Gastrocnemius medialis (tissue), 4 donors: Measurements from ENCODE around the gene WIPI1. TPM values are rescaled to one million over a fixed set of nuclear protein-coding genes. Genes with fewer than 3 reads are reported as not detected.

Experiments
- ATAC-seq, 2 donors: fragments of 150-250 bp; one replicate each; pipeline ENCODE4 v1.9.1; 2016
- DNase-seq, 2 donors: peaks; one replicate each; pipeline ENCODE4 v3.0.0-alpha.2; 2019
- H3K27ac ChIP-seq, 4 donors: fragments of 200-600 bp; sonication (generic); 1 replicate in 1 of 4; 2 replicates in 3 of 4; pipeline ENCODE4 v1.5.1; 2016 to 2018; ENCODE audit warnings: mild to moderate bottlenecking in 2 of 4, moderate library complexity in 1 of 4
- H3K27me3 ChIP-seq, 3 donors: fragments of 200-600 bp; sonication (generic) in 2 of 3; 1 replicate in 1 of 3; 2 replicates in 2 of 3; pipeline versions ENCODE4 v1.5.1 to v1.6.0; 2016 to 2019; ENCODE audit warnings: mild to moderate bottlenecking in 1 of 3, moderate library complexity in 1 of 3
- H3K36me3 ChIP-seq, 2 donors: fragments of 200-600 bp; sonication (generic) in 1 of 2; one replicate each; pipeline ENCODE4 v1.5.1; 2017 to 2018
- H3K4me1 ChIP-seq, 2 donors: fragments of 200-600 bp; sonication (generic) in 1 of 2; one replicate each; pipeline ENCODE4 v1.5.1; 2016 to 2017; ENCODE audit warnings: mild to moderate bottlenecking in 2 of 2
- H3K4me3 ChIP-seq, 4 donors: fragments of 200-600 bp; sonication (generic) in 3 of 4; 1 replicate in 1 of 4; 2 replicates in 3 of 4; pipeline ENCODE4 v1.5.1; 2016 to 2019; ENCODE audit warnings: mild to moderate bottlenecking in 2 of 4
- H3K9me3 ChIP-seq, 3 donors: fragments of 200-600 bp; sonication (generic) in 2 of 3; 1 replicate in 1 of 3; 2 replicates in 2 of 3; pipeline ENCODE4 v1.5.1; 2016 to 2019
- CTCF ChIP-seq, 5 experiments: fragments of 450-650 bp in 3 of 5; fragments of 200-600 bp in 2 of 5; sonication (generic) in 2 of 5; IDR thresholded peaks in 4 of 5; conservative IDR thresholded peaks in 1 of 5; 1 replicate in 4 of 5; 2 replicates in 1 of 5; pipeline ENCODE4 v1.5.1; 2016 to 2019; ENCODE audit warnings: antibody characterized with exemption in 5 of 5, mild to moderate bottlenecking in 3 of 5, moderate library complexity in 3 of 5
- POLR2A ChIP-seq, 2 donors: fragments of 450-650 bp; IDR thresholded peaks; one replicate each; pipeline ENCODE4 v1.6.1; 2017; ENCODE audit warnings: antibody characterized with exemption in 2 of 2, mild to moderate bottlenecking in 2 of 2, moderate library complexity in 2 of 2
- in situ Hi-C, 4 donors: fragments of 200-750 bp; cut with MboI; loops; one replicate each; pipeline versions ENCODE4 v1.15.0 to v1.8.0; 2017; ENCODE audit warnings: low sequenced_read_pairs in 4 of 4
- intact Hi-C: fragments of 100-400 bp; cut with DNase I; formaldehyde crosslinking; loops from one replicate; pipeline ENCODE4 v1.15.1; 2023; ENCODE audit warnings: low total_unique reads
- microRNA counts, 2 donors: library from miRNA; unstranded; fragments of <30 nt; microRNA quantifications; one replicate each; lab custom pipeline; 2016
- microRNA-seq, 2 donors: library from miRNA; unstranded; fragments of <30 nt; microRNA quantifications; one replicate each; pipeline ENCODE4, GENCODE V29; 2016; ENCODE audit warnings: borderline replicate concordance in 2 of 2
- total RNA-seq, 4 donors: library from RNA; depleted of rRNA; stranded (reverse); fragments of >200 nt; gene quantifications; one replicate each; pipeline versions ENCODE4 v1.1.0 to v1.2.3, GENCODE V29; 2016

Gene WIPI1
- total RNA-seq, 4 donors from 2014 or later = 79.1 to 182 (median 92.0) TPM

- no peak for ATAC-seq
- intact Hi-C loops (no loop called here), in situ Hi-C loops (loop anchor here in 1 of 4 donors (5.0 kb wide), 1 partner anchor 53 kb away; no protein-coding TSS in a partner anchor)
- H3K36me3 ChIP-seq = no peaks in the 10 kb centered on the region
- TF ChIP-seq CTCF (IDR thresholded peaks at IDR 0.05 in 4 of 5, conservative IDR thresholded peaks at IDR 0.05 in 1 of 5) (no peak), POLR2A (IDR thresholded peaks at IDR 0.05) (no peak)
- no peaks in the 10 kb centered on the region for H3K9me3 ChIP-seq
- DNase-seq = no peak
- no peak overlapping the region for H3K4me3 ChIP-seq
- peaks cover 32 to 37% of the 10 kb centered on the region in 2 donors for H3K4me1 ChIP-seq
- H3K27me3 ChIP-seq = no peaks in the 10 kb centered on the region
- H3K27ac ChIP-seq = peak overlapping the region in 1 of 4 donors; percentile 98
Observed at GRCh38 chr17:68375566-68375965, 81.7 kb downstream of the WIPI1 start.

MicroRNA genes within 50 kb of the gene (microRNA counts, 767-probe panel; counts per million panel counts)
- 356 to 448 counts per million in 2 donors for microRNA hsa-miR-635 (lab: Ali Mortazavi, UCI)

Small RNA genes within 50 kb of the gene (microRNA-seq; reads per million reads assigned to microRNA genes)
- gene MIR635 = 0 reads per million in 2 donors

Other genes with a start within 250 kb of the WIPI1 start
- gene AMZ2, start 209.5 kb downstream of the WIPI1 start, total RNA-seq = 10 to 100 TPM; 47.6 to 86.9 (median 61.8) TPM
- 1 to 10 TPM in 3 of 4 donors, under 1 TPM in 1; 0.66 to 7.1 (median 3.8) TPM for gene SLC16A6, start 166.4 kb downstream of the WIPI1 start, total RNA-seq
- gene ARSG, start 166.0 kb downstream of the WIPI1 start, total RNA-seq = 1 to 10 TPM; 3.3 to 6.1 (median 5.4) TPM
- 100 to 1,000 TPM; 271 to 656 (median 557) TPM for gene PRKAR1A, start 54.9 kb upstream of the WIPI1 start, total RNA-seq
- gene FAM20A, start 143.9 kb upstream of the WIPI1 start, total RNA-seq = 1 to 10 TPM in 3 of 4 donors, under 1 TPM in 1; 0.80 to 3.1 (median 1.4) TPM